Stomach (tissue), 9 donors: ENCODE results near the gene KCNT1. TPM values are rescaled to one million over a fixed set of nuclear protein-coding genes. Genes with fewer than 3 reads are reported as not detected.

ENCODE experiments used
- DNase-seq, 2 donors: peaks; one replicate each; pipeline versions ENCODE4 v3.0.0 to v3.0.0-alpha.2; 2013 to 2019
- H3K27ac ChIP-seq, 5 donors: fragments of 200-600 bp in 4 of 5; sonication (generic) in 4 of 5; one replicate each; pipeline ENCODE4 v1.5.1; 2013 to 2019; ENCODE audit warnings: mild to moderate bottlenecking in 1 of 5, moderate library complexity in 1 of 5
- H3K27me3 ChIP-seq, 3 donors: fragments of 200-600 bp; sonication (generic); one replicate each; pipeline ENCODE4 v1.5.1; 2017 to 2019; ENCODE audit warnings: mixed run types in 1 of 3
- H3K36me3 ChIP-seq, 4 donors: fragments of 200-600 bp; sonication (generic); 1 replicate in 3 of 4; 2 replicates in 1 of 4; pipeline ENCODE4 v1.5.1; 2016 to 2019
- H3K4me1 ChIP-seq, 4 donors: fragments of 200-600 bp; sonication (generic); one replicate each; pipeline ENCODE4 v1.5.1; 2016 to 2019
- H3K4me3 ChIP-seq, 4 donors: fragments of 200-600 bp; sonication (generic) in 3 of 4; one replicate each; pipeline ENCODE4 v1.5.1; 2016 to 2019; ENCODE audit warnings: mild to moderate bottlenecking in 1 of 4
- H3K9me3 ChIP-seq, 4 donors: fragments of 200-600 bp; sonication (generic); one replicate each; pipeline ENCODE4 v1.5.1; 2016 to 2019
- CTCF ChIP-seq, 7 experiments: fragments of 450-650 bp in 4 of 7; fragments of 200-600 bp in 3 of 7; sonication (generic) in 3 of 7; IDR thresholded peaks; one replicate each; pipeline ENCODE4 v1.5.1; 2016 to 2019; ENCODE audit warnings: antibody characterized with exemption in 7 of 7, control low read depth in 2 of 7, mild to moderate bottlenecking in 1 of 7
- EP300 ChIP-seq: sonication (generic); formaldehyde crosslinking; IDR thresholded peaks from one replicate; pipeline ENCODE4 v1.6.1; 2017; ENCODE audit warnings: antibody characterized with exemption
- POLR2A ChIP-seq, 4 donors: fragments of 450-650 bp; IDR thresholded peaks; one replicate each; pipeline ENCODE4 v1.6.1; 2016; ENCODE audit warnings: antibody characterized with exemption in 4 of 4, control low read depth in 2 of 4, mild to moderate bottlenecking in 1 of 4, moderate library complexity in 1 of 4
- POLR2AphosphoS5 ChIP-seq, 3 donors: sonication (generic); formaldehyde crosslinking; IDR thresholded peaks; one replicate each; pipeline ENCODE4 v1.6.1; 2016; ENCODE audit warnings: antibody characterized with exemption in 3 of 3
- WGBS, 5 donors: extraction: QIAGEN DNeasy Blood & Tissue Kit in 3 of 5; methylation state at CpG; one replicate each; pipeline versions ENCODE4 v1.1.5 to v1.1.7; 2013 to 2018; 5-methylcytosine and 5-hydroxymethylcytosine counted together
- intact Hi-C: fragments of 100-400 bp; cut with DNase I; formaldehyde crosslinking; loops from one replicate; pipeline ENCODE4 v1.15.1; 2023; ENCODE audit warnings: low total_unique reads
- polyA plus RNA-seq, 3 donors: library from polyadenylated mRNA; stranded (reverse); fragments of 200-250 nt; gene quantifications; one replicate each; pipeline ENCODE4 v1.2.3, GENCODE V29; 2013
- total RNA-seq, 5 donors: library from RNA; depleted of rRNA; stranded (reverse); fragments of >200 nt; gene quantifications; one replicate each; pipeline versions ENCODE4 v1.1.0 to v1.2.3, GENCODE V29; 2014 to 2016
- donor health status: healthy with polysubstance abuse.
- donor health status: Bipolar disorder and iron deficiency.
- donor health status: healthy.

Gene KCNT1
- total and polyA plus RNA-seq, 8 donors, result 0.10 to 12.9 (median 0.37) TPM; not detected in 4

GRCh38 chr9:135769489-135770202, 67.7 kb downstream of the KCNT1 start:
- Histone ChIP-seq H3K4me1 (no peaks in the 10 kb centered on the region), H3K36me3 (no peaks in the 10 kb centered on the region), H3K4me3 (no peak overlapping the region), H3K27ac (no peak overlapping the region), H3K9me3 (peaks cover 6 to 28% (median 22%) of the 10 kb centered on the region in 4 donors), H3K27me3 (peaks cover 0 to 46% (median 0%) of the 10 kb centered on the region in 3 donors)
- DNase-seq, result no peak
- intact Hi-C loops, result no loop called here
- TF ChIP-seq CTCF (IDR thresholded peaks at IDR 0.05) (no peak), EP300 (no peak), POLR2A (IDR thresholded peaks at IDR 0.05) (no peak), POLR2AphosphoS5 (IDR thresholded peaks at IDR 0.05) (no peak)
- whole genome bisulfite sequencing, 5 donors, result 87 to 90% (median 88%) methylated on average over 21 to 32 of the region's 32 CpGs

- peaks cover 0 to 50% (median 0%) of the 10 kb centered on the region in 3 donors for H3K27me3 ChIP-seq
- no peak for DNase-seq
- H3K4me1 ChIP-seq, result no peaks in the 10 kb centered on the region
- H3K36me3 ChIP-seq, result no peaks in the 10 kb centered on the region
- no peak for TF ChIP-seq CTCF (IDR thresholded peaks at IDR 0.05)
- TF ChIP-seq EP300, result no peak
- no peak for TF ChIP-seq POLR2AphosphoS5 (IDR thresholded peaks at IDR 0.05)
- TF ChIP-seq POLR2A (IDR thresholded peaks at IDR 0.05), result no peak
- H3K9me3 ChIP-seq, result peaks cover 6 to 23% (median 18%) of the 10 kb centered on the region in 4 donors
- 67 to 88% (median 83%) methylated on average over 12 to 19 of the region's 19 CpGs for WGBS, 5 donors
- intact Hi-C loops, result no loop called here
- no peak overlapping the region for H3K27ac ChIP-seq
- H3K4me3 ChIP-seq, result no peak overlapping the region
Measured at GRCh38 chr9:135770203-135770535, 68.2 kb downstream of the KCNT1 start.

GRCh38 chr9:135770771-135771170, 68.8 kb downstream of the KCNT1 start:
- no peak overlapping the region for H3K4me3 ChIP-seq
- H3K36me3 ChIP-seq, result no peaks in the 10 kb centered on the region
- H3K27me3 ChIP-seq, result peaks cover 0 to 50% (median 0%) of the 10 kb centered on the region in 3 donors
- DNase-seq, result no peak
- H3K27ac ChIP-seq, result no peak overlapping the region
- WGBS, 5 donors, result 85 to 91% (median 86%) methylated on average over 25 to 26 of the region's 26 CpGs
- no peaks in the 10 kb centered on the region for H3K4me1 ChIP-seq
- TF ChIP-seq POLR2A (IDR thresholded peaks at IDR 0.05) (no peak), EP300 (no peak), CTCF (IDR thresholded peaks at IDR 0.05) (no peak), POLR2AphosphoS5 (IDR thresholded peaks at IDR 0.05) (no peak)
- intact Hi-C loops, result no loop called here
- H3K9me3 ChIP-seq, result peaks cover 3 to 17% (median 12%) of the 10 kb centered on the region in 4 donors

- H3K36me3 ChIP-seq, result no peaks in the 10 kb centered on the region
- H3K4me3 ChIP-seq, result no peak overlapping the region
- peaks cover 0 to 9% (median 5%) of the 10 kb centered on the region in 4 donors for H3K9me3 ChIP-seq
- 79 to 89% (median 85%) methylated on average over 8 to 21 of the region's 21 CpGs for WGBS, 5 donors
- intact Hi-C loops, result no loop called here
- DNase-seq, result no peak
- TF ChIP-seq POLR2AphosphoS5 (IDR thresholded peaks at IDR 0.05), result no peak
- no peak for TF ChIP-seq EP300
- peaks cover 0 to 50% (median 0%) of the 10 kb centered on the region in 3 donors for H3K27me3 ChIP-seq
- H3K4me1 ChIP-seq, result no peaks in the 10 kb centered on the region
- no peak overlapping the region for H3K27ac ChIP-seq
Measured at GRCh38 chr9:135771401-135772051, 69.5 kb downstream of the KCNT1 start.
